DMS153 treated with DMSO at 0.1 percent for 48 hours (cell line): Measurements from ENCODE around the gene CLIP4.
"Not testable (repeated sequence)": the region's sequence is repeated elsewhere in the genome, so short reads cannot be mapped to it uniquely, and the experiment has no call there.

Experiments
- DNase-seq: peaks from one replicate; lab custom pipeline; 2025; ENCODE audit not compliant: unreplicated experiment; lab: John Stamatoyannopoulos, UW

CLIP4 gene

GRCh38 chr2:29114946-29115609, at the start of gene CLIP4:
TSS of gene CLIP4 (plus strand) at chr2:29115415. CDS start at chr2:29121389, 5,974 bp downstream.
- DNase-seq = no peak

- DNase-seq = no peak
Observed at GRCh38 chr2:29066271-29066860, 48.8 kb upstream of the CLIP4 start.

- no peak for DNase-seq
Observed at GRCh38 chr2:29066997-29067605, 48.1 kb upstream of the CLIP4 start.

GRCh38 chr2:29068513-29068912, 46.7 kb upstream of the CLIP4 start:
- no peak for DNase-seq

- DNase-seq = no peak
Observed at GRCh38 chr2:29070526-29070925, 44.7 kb upstream of the CLIP4 start.

GRCh38 chr2:29071032-29071975, 43.9 kb upstream of the CLIP4 start:
- DNase-seq = no peak

GRCh38 chr2:29072251-29072650, 43.0 kb upstream of the CLIP4 start:
- DNase-seq = no peak

- no peak for DNase-seq
Observed at GRCh38 chr2:29072971-29073725, 42.1 kb upstream of the CLIP4 start.

- no peak for DNase-seq
Observed at GRCh38 chr2:29073933-29074332, 41.3 kb upstream of the CLIP4 start.

GRCh38 chr2:29074411-29074810, 40.8 kb upstream of the CLIP4 start, which contains the start of gene PCARE:
TSS of gene PCARE (minus strand) at chr2:29074523. CDS start at chr2:29074261, 262 bp downstream.
- DNase-seq = no peak

GRCh38 chr2:29075894-29076705, 39.1 kb upstream of the CLIP4 start:
- no peak for DNase-seq

GRCh38 chr2:29079887-29080286, 35.3 kb upstream of the CLIP4 start:
- DNase-seq = no peak

- no peak for DNase-seq
Observed at GRCh38 chr2:29080886-29081743, 34.1 kb upstream of the CLIP4 start.

- no peak for DNase-seq
Observed at GRCh38 chr2:29082804-29083495, 32.3 kb upstream of the CLIP4 start.

GRCh38 chr2:29084554-29084953, 30.7 kb upstream of the CLIP4 start:
- DNase-seq = no peak

- DNase-seq = not testable (repeated sequence)
Observed at GRCh38 chr2:29090311-29090710, 24.9 kb upstream of the CLIP4 start.

- no peak for DNase-seq
Observed at GRCh38 chr2:29096969-29097368, 18.2 kb upstream of the CLIP4 start.

- DNase-seq = no peak
Observed at GRCh38 chr2:29097569-29097968, 17.6 kb upstream of the CLIP4 start.
